Stomach (tissue), 4 donors: Measurements from ENCODE around the gene C11orf58.

Source experiments
- POLR2A ChIP-seq, 4 donors: fragments of 450-650 bp; IDR thresholded peaks; one replicate each; pipeline ENCODE4 v1.6.1; 2016; ENCODE audit warnings: antibody characterized with exemption in 4 of 4, control low read depth in 2 of 4, mild to moderate bottlenecking in 1 of 4, moderate library complexity in 1 of 4
- POLR2AphosphoS5 ChIP-seq, 3 donors: sonication (generic); formaldehyde crosslinking; IDR thresholded peaks; one replicate each; pipeline ENCODE4 v1.6.1; 2016; ENCODE audit warnings: antibody characterized with exemption in 3 of 3
- TF ChIP-seq, protein P1 (sequence below), 7 experiments: fragments of 450-650 bp in 4 of 7; fragments of 200-600 bp in 3 of 7; sonication (generic) in 3 of 7; IDR thresholded peaks; one replicate each; pipeline ENCODE4 v1.5.1; 2016 to 2019; ENCODE audit warnings: antibody characterized with exemption in 7 of 7, control low read depth in 2 of 7, mild to moderate bottlenecking in 1 of 7

DNA sequence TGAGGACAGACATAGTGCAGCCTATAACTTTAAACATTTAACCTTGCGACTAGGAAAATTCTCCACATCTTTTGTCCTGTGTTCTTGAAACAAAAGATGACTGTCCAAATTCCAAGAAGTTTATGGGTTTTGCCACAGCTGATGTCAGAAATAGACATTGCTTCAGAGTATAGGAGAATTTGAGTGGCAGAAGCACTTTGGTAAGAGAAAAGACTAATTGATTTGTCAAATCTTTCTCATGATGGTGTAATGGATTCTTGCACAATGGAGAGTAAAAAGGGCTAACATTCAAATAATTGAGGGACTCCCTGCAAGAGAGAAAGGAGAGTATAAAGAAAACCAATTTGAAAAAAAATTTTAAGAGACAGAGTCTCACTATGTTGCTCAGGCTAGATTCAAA, 25.3 kb downstream of the C11orf58 start:
- TF ChIP-seq, protein P1, sequence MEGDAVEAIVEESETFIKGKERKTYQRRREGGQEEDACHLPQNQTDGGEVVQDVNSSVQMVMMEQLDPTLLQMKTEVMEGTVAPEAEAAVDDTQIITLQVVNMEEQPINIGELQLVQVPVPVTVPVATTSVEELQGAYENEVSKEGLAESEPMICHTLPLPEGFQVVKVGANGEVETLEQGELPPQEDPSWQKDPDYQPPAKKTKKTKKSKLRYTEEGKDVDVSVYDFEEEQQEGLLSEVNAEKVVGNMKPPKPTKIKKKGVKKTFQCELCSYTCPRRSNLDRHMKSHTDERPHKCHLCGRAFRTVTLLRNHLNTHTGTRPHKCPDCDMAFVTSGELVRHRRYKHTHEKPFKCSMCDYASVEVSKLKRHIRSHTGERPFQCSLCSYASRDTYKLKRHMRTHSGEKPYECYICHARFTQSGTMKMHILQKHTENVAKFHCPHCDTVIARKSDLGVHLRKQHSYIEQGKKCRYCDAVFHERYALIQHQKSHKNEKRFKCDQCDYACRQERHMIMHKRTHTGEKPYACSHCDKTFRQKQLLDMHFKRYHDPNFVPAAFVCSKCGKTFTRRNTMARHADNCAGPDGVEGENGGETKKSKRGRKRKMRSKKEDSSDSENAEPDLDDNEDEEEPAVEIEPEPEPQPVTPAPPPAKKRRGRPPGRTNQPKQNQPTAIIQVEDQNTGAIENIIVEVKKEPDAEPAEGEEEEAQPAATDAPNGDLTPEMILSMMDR (IDR thresholded peaks at IDR 0.05), result no peak
- TF ChIP-seq POLR2A (IDR thresholded peaks at IDR 0.05), result no peak
- no peak for TF ChIP-seq POLR2AphosphoS5 (IDR thresholded peaks at IDR 0.05)
